ENCODE measurements around the gene CCBE1. TPM values are rescaled to one million over a fixed set of nuclear protein-coding genes. Genes with fewer than 3 reads are reported as not detected.

The CCBE1 gene
- total and polyA plus RNA-seq, 9 of the 15 experiments (the other 6 are each of a cell fraction or from before 2014, with no cell fraction given): 0.20 TPM; not detected in 8

GRCh38 chr18:59516356-59517155 is 180.7 kb downstream of the CCBE1 start (continued):
- TF ChIP-seq MITF (IDR thresholded peaks at IDR 0.05): 0 out of 2 replicates have a peak, but pooled peaks have one; percentile 23
- peak; percentile 75 for TF ChIP-seq DPF2 (IDR thresholded peaks at IDR 0.05)
- peak; percentile 75 for TF ChIP-seq NCOR1 (IDR thresholded peaks at IDR 0.05)
- TF ChIP-seq FOXA3 (CRISPR knock-in tag; conservative IDR thresholded peaks at IDR 0.05 in 1 of 2, IDR thresholded peaks at IDR 0.05 in 1 of 2): peak; percentile 54 to 71; a peak in 2 of 4 replicates
- TF ChIP-seq CXXC5 (CRISPR knock-in tag; IDR thresholded peaks at IDR 0.05): no peak
- no peak for TF ChIP-seq ZNF589 (CRISPR knock-in tag; IDR thresholded peaks at IDR 0.05; ENCODE audit: low read depth)
- no peak for TF ChIP-seq BRD4 (IDR thresholded peaks at IDR 0.05)
- TF ChIP-seq HDAC8 (tag; IDR thresholded peaks at IDR 0.05): no peak
- no peak for TF ChIP-seq TBP (optimal IDR thresholded peaks at IDR 0.05; ENCODE audit: low read depth, low read length)
- peak; percentile 9 to 68; a peak in 2 of 4 replicates for TF ChIP-seq TRIM24 (IDR thresholded peaks at IDR 0.05)
- no peak for TF ChIP-seq TAF1 (IDR thresholded peaks at IDR 0.05; ENCODE audit: control insufficient read depth, extremely low read depth, insufficient read depth, low read length, severe bottlenecking)
- no peak for TF ChIP-seq YBX1 (IDR thresholded peaks at IDR 0.05)
- TF ChIP-seq CHCHD3 (CRISPR knock-in tag; IDR thresholded peaks at IDR 0.05): no peak
- TF ChIP-seq MTA2 (IDR thresholded peaks at IDR 0.05; ENCODE audit: low read depth): peak; percentile 57
- TF ChIP-seq TFAM (CRISPR knock-in tag; conservative IDR thresholded peaks at IDR 0.05): no peak
- TF ChIP-seq SOX6 (IDR thresholded peaks at IDR 0.05): peak; percentile 51; the same call in 1 of the 2 replicates
- peak; percentile 49 for TF ChIP-seq MEIS2 (IDR thresholded peaks at IDR 0.05; ENCODE audit: partially characterized antibody)
- TF ChIP-seq NCOA4 (IDR thresholded peaks at IDR 0.05; ENCODE audit: partially characterized antibody): no peak
- no peak for TF ChIP-seq ETV5 (CRISPR knock-in tag; IDR thresholded peaks at IDR 0.05; ENCODE audit: low read depth)
- no peak for TF ChIP-seq ZNF41 (CRISPR knock-in tag; conservative IDR thresholded peaks at IDR 0.05)
- TF ChIP-seq EHMT2 (IDR thresholded peaks at IDR 0.05): no peak
- no peak for TF ChIP-seq ZMIZ1 (IDR thresholded peaks at IDR 0.05; ENCODE audit: low read depth in 2 of 2, low read length in 2 of 2)
- TF ChIP-seq ZNF764 (CRISPR knock-in tag; IDR thresholded peaks at IDR 0.05; ENCODE audit: low read depth): no peak
- no peak for TF ChIP-seq KAT7 (CRISPR knock-in tag; IDR thresholded peaks at IDR 0.05; ENCODE audit: borderline replicate concordance)
- no peak for TF ChIP-seq TOE1 (IDR thresholded peaks at IDR 0.05; ENCODE audit: borderline replicate concordance)
- TF ChIP-seq TOE1 (CRISPR knock-in tag; IDR thresholded peaks at IDR 0.05; ENCODE audit: borderline replicate concordance, low read depth): no peak
- TF ChIP-seq ZNF3 (CRISPR knock-in tag; IDR thresholded peaks at IDR 0.05): no peak
